ENCODE data around the gene CACHD1.

Gene CACHD1

GRCh38 chr1:64540265-64540791 lies 70.4 kb downstream of the CACHD1 start:
- Histone ChIP-seq H3K4me3 (ENCODE audit: low read length in 2 of 2) (peak overlapping the region in 1 of 2 donors; percentile 18), H3K27ac (ENCODE audit: low read depth in 2 of 2, low read length in 2 of 2) (no peak overlapping the region), H3K36me3 (ENCODE audit: control insufficient read depth in 2 of 2, insufficient read depth in 2 of 2, low read length in 2 of 2) (no peaks in the 10 kb centered on the region), H3K9ac (ENCODE audit: low read depth in 1 of 2, low read length in 2 of 2) (no peak overlapping the region), H3K27me3 (ENCODE audit: control insufficient read depth in 2 of 2, insufficient read depth in 2 of 2, low read length in 2 of 2) (no peaks in the 10 kb centered on the region), H3K4me1 (ENCODE audit: control insufficient read depth in 2 of 2, insufficient read depth in 2 of 2, low read length in 2 of 2) (peaks cover 7 to 14% of the 10 kb centered on the region in 2 donors), H3K9me3 (ENCODE audit: control insufficient read depth in 2 of 2, low read length in 2 of 2) (no peaks in the 10 kb centered on the region)

- peaks cover 0 to 2% of the 10 kb centered on the region in 2 donors for H3K4me1 ChIP-seq (ENCODE audit: control insufficient read depth in 2 of 2, insufficient read depth in 2 of 2, low read length in 2 of 2)
These were observed 72.2 kb downstream of the CACHD1 start for GRCh38 chr1:64542118-64542517.

GRCh38 chr1:64543831-64544230 lies 73.9 kb downstream of the CACHD1 start:
- H3K27ac ChIP-seq (ENCODE audit: low read depth in 2 of 2, low read length in 2 of 2): no peak overlapping the region

More at GRCh38 chr1:64542118-64542517, 72.2 kb downstream of the CACHD1 start:
- Histone ChIP-seq H3K9me3 (ENCODE audit: control insufficient read depth in 2 of 2, low read length in 2 of 2) (no peaks in the 10 kb centered on the region), H3K36me3 (ENCODE audit: control insufficient read depth in 2 of 2, insufficient read depth in 2 of 2, low read length in 2 of 2) (no peaks in the 10 kb centered on the region), H3K27ac (ENCODE audit: low read depth in 2 of 2, low read length in 2 of 2) (no peak overlapping the region), H3K27me3 (ENCODE audit: control insufficient read depth in 2 of 2, insufficient read depth in 2 of 2, low read length in 2 of 2) (no peaks in the 10 kb centered on the region), H3K9ac (ENCODE audit: low read depth in 1 of 2, low read length in 2 of 2) (no peak overlapping the region), H3K4me3 (ENCODE audit: low read length in 2 of 2) (no peak overlapping the region)

GRCh38 chr1:64545118-64545843 lies 75.4 kb downstream of the CACHD1 start:
- Histone ChIP-seq H3K9ac (ENCODE audit: low read depth in 1 of 2, low read length in 2 of 2) (no peak overlapping the region), H3K4me3 (ENCODE audit: low read length in 2 of 2) (no peak overlapping the region), H3K27me3 (ENCODE audit: control insufficient read depth in 2 of 2, insufficient read depth in 2 of 2, low read length in 2 of 2) (no peaks in the 10 kb centered on the region), H3K36me3 (ENCODE audit: control insufficient read depth in 2 of 2, insufficient read depth in 2 of 2, low read length in 2 of 2) (no peaks in the 10 kb centered on the region), H3K27ac (ENCODE audit: low read depth in 2 of 2, low read length in 2 of 2) (no peak overlapping the region), H3K9me3 (ENCODE audit: control insufficient read depth in 2 of 2, low read length in 2 of 2) (no peaks in the 10 kb centered on the region), H3K4me1 (ENCODE audit: control insufficient read depth in 2 of 2, insufficient read depth in 2 of 2, low read length in 2 of 2) (no peaks in the 10 kb centered on the region)

More at GRCh38 chr1:64543831-64544230, 73.9 kb downstream of the CACHD1 start:
- Histone ChIP-seq H3K27me3 (ENCODE audit: control insufficient read depth in 2 of 2, insufficient read depth in 2 of 2, low read length in 2 of 2) (no peaks in the 10 kb centered on the region), H3K4me3 (ENCODE audit: low read length in 2 of 2) (no peak overlapping the region), H3K9ac (ENCODE audit: low read depth in 1 of 2, low read length in 2 of 2) (no peak overlapping the region), H3K36me3 (ENCODE audit: control insufficient read depth in 2 of 2, insufficient read depth in 2 of 2, low read length in 2 of 2) (no peaks in the 10 kb centered on the region), H3K9me3 (ENCODE audit: control insufficient read depth in 2 of 2, low read length in 2 of 2) (no peaks in the 10 kb centered on the region), H3K4me1 (ENCODE audit: control insufficient read depth in 2 of 2, insufficient read depth in 2 of 2, low read length in 2 of 2) (no peaks in the 10 kb centered on the region)

GRCh38 chr1:64546013-64546412 lies 76.1 kb downstream of the CACHD1 start:
- H3K4me1 ChIP-seq (ENCODE audit: control insufficient read depth in 2 of 2, insufficient read depth in 2 of 2, low read length in 2 of 2): no peaks in the 10 kb centered on the region
- no peak overlapping the region for H3K27ac ChIP-seq (ENCODE audit: low read depth in 2 of 2, low read length in 2 of 2)
- H3K27me3 ChIP-seq (ENCODE audit: control insufficient read depth in 2 of 2, insufficient read depth in 2 of 2, low read length in 2 of 2): no peaks in the 10 kb centered on the region
- no peaks in the 10 kb centered on the region for H3K9me3 ChIP-seq (ENCODE audit: control insufficient read depth in 2 of 2, low read length in 2 of 2)
- no peak overlapping the region for H3K9ac ChIP-seq (ENCODE audit: low read depth in 1 of 2, low read length in 2 of 2)
- H3K4me3 ChIP-seq (ENCODE audit: low read length in 2 of 2): no peak overlapping the region
- no peaks in the 10 kb centered on the region for H3K36me3 ChIP-seq (ENCODE audit: control insufficient read depth in 2 of 2, insufficient read depth in 2 of 2, low read length in 2 of 2)

GRCh38 chr1:64549464-64550239 lies 79.7 kb downstream of the CACHD1 start:
- H3K9ac ChIP-seq (ENCODE audit: low read depth in 1 of 2, low read length in 2 of 2): no peak overlapping the region
- no peaks in the 10 kb centered on the region for H3K27me3 ChIP-seq (ENCODE audit: control insufficient read depth in 2 of 2, insufficient read depth in 2 of 2, low read length in 2 of 2)
- H3K27ac ChIP-seq (ENCODE audit: low read depth in 2 of 2, low read length in 2 of 2): no peak overlapping the region
- no peaks in the 10 kb centered on the region for H3K4me1 ChIP-seq (ENCODE audit: control insufficient read depth in 2 of 2, insufficient read depth in 2 of 2, low read length in 2 of 2)
- no peak overlapping the region for H3K4me3 ChIP-seq (ENCODE audit: low read length in 2 of 2)
- no peaks in the 10 kb centered on the region for H3K36me3 ChIP-seq (ENCODE audit: control insufficient read depth in 2 of 2, insufficient read depth in 2 of 2, low read length in 2 of 2)
- H3K9me3 ChIP-seq (ENCODE audit: control insufficient read depth in 2 of 2, low read length in 2 of 2): no peaks in the 10 kb centered on the region

- H3K4me1 ChIP-seq (ENCODE audit: control insufficient read depth in 2 of 2, insufficient read depth in 2 of 2, low read length in 2 of 2): no peaks in the 10 kb centered on the region
- H3K27ac ChIP-seq (ENCODE audit: low read depth in 2 of 2, low read length in 2 of 2): no peak overlapping the region
- no peak overlapping the region for H3K9ac ChIP-seq (ENCODE audit: low read depth in 1 of 2, low read length in 2 of 2)
- no peaks in the 10 kb centered on the region for H3K36me3 ChIP-seq (ENCODE audit: control insufficient read depth in 2 of 2, insufficient read depth in 2 of 2, low read length in 2 of 2)
- no peaks in the 10 kb centered on the region for H3K27me3 ChIP-seq (ENCODE audit: control insufficient read depth in 2 of 2, insufficient read depth in 2 of 2, low read length in 2 of 2)
- no peak overlapping the region for H3K4me3 ChIP-seq (ENCODE audit: low read length in 2 of 2)
- H3K9me3 ChIP-seq (ENCODE audit: control insufficient read depth in 2 of 2, low read length in 2 of 2): no peaks in the 10 kb centered on the region
These were observed 80.6 kb downstream of the CACHD1 start for GRCh38 chr1:64550510-64550909.

GRCh38 chr1:64550946-64551605 lies 81.1 kb downstream of the CACHD1 start:
- Histone ChIP-seq H3K9me3 (ENCODE audit: control insufficient read depth in 2 of 2, low read length in 2 of 2) (no peaks in the 10 kb centered on the region), H3K4me1 (ENCODE audit: control insufficient read depth in 2 of 2, insufficient read depth in 2 of 2, low read length in 2 of 2) (no peaks in the 10 kb centered on the region), H3K36me3 (ENCODE audit: control insufficient read depth in 2 of 2, insufficient read depth in 2 of 2, low read length in 2 of 2) (no peaks in the 10 kb centered on the region), H3K27ac (ENCODE audit: low read depth in 2 of 2, low read length in 2 of 2) (no peak overlapping the region), H3K9ac (ENCODE audit: low read depth in 1 of 2, low read length in 2 of 2) (no peak overlapping the region), H3K27me3 (ENCODE audit: control insufficient read depth in 2 of 2, insufficient read depth in 2 of 2, low read length in 2 of 2) (no peaks in the 10 kb centered on the region), H3K4me3 (ENCODE audit: low read length in 2 of 2) (no peak overlapping the region)

- H3K27ac ChIP-seq (ENCODE audit: low read depth in 2 of 2, low read length in 2 of 2): no peak overlapping the region
- no peak overlapping the region for H3K4me3 ChIP-seq (ENCODE audit: low read length in 2 of 2)
- H3K9me3 ChIP-seq (ENCODE audit: control insufficient read depth in 2 of 2, low read length in 2 of 2): no peaks in the 10 kb centered on the region
- H3K27me3 ChIP-seq (ENCODE audit: control insufficient read depth in 2 of 2, insufficient read depth in 2 of 2, low read length in 2 of 2): no peaks in the 10 kb centered on the region
- no peak overlapping the region for H3K9ac ChIP-seq (ENCODE audit: low read depth in 1 of 2, low read length in 2 of 2)
- H3K36me3 ChIP-seq (ENCODE audit: control insufficient read depth in 2 of 2, insufficient read depth in 2 of 2, low read length in 2 of 2): no peaks in the 10 kb centered on the region
- no peaks in the 10 kb centered on the region for H3K4me1 ChIP-seq (ENCODE audit: control insufficient read depth in 2 of 2, insufficient read depth in 2 of 2, low read length in 2 of 2)
These were observed 83.4 kb downstream of the CACHD1 start for GRCh38 chr1:64553285-64553684.

- Histone ChIP-seq H3K27me3 (ENCODE audit: control insufficient read depth in 2 of 2, insufficient read depth in 2 of 2, low read length in 2 of 2) (no peaks in the 10 kb centered on the region), H3K27ac (ENCODE audit: low read depth in 2 of 2, low read length in 2 of 2) (no peak overlapping the region), H3K4me1 (ENCODE audit: control insufficient read depth in 2 of 2, insufficient read depth in 2 of 2, low read length in 2 of 2) (no peaks in the 10 kb centered on the region)
These were observed 86.0 kb downstream of the CACHD1 start for GRCh38 chr1:64555947-64556346.

More at GRCh38 chr1:64555947-64556346, 86.0 kb downstream of the CACHD1 start:
- no peak overlapping the region for H3K4me3 ChIP-seq (ENCODE audit: low read length in 2 of 2)
- H3K36me3 ChIP-seq (ENCODE audit: control insufficient read depth in 2 of 2, insufficient read depth in 2 of 2, low read length in 2 of 2): no peaks in the 10 kb centered on the region
- H3K9ac ChIP-seq (ENCODE audit: low read depth in 1 of 2, low read length in 2 of 2): no peak overlapping the region
- no peaks in the 10 kb centered on the region for H3K9me3 ChIP-seq (ENCODE audit: control insufficient read depth in 2 of 2, low read length in 2 of 2)
